Measurements from ENCODE around the gene PRR22. TPM values are rescaled to one million over a fixed set of nuclear protein-coding genes. Genes with fewer than 3 reads are reported as not detected.
A peak's percentile ranks its signal among the peaks of the same experiment; 100 is the strongest.

Gene PRR22
- total and polyA plus RNA-seq, 9 of the 15 experiments (the other 6 are each of a cell fraction or from before 2014, with no cell fraction given) = 0.03 to 12.0 (median 2.0) TPM; not detected in 1

DNA sequence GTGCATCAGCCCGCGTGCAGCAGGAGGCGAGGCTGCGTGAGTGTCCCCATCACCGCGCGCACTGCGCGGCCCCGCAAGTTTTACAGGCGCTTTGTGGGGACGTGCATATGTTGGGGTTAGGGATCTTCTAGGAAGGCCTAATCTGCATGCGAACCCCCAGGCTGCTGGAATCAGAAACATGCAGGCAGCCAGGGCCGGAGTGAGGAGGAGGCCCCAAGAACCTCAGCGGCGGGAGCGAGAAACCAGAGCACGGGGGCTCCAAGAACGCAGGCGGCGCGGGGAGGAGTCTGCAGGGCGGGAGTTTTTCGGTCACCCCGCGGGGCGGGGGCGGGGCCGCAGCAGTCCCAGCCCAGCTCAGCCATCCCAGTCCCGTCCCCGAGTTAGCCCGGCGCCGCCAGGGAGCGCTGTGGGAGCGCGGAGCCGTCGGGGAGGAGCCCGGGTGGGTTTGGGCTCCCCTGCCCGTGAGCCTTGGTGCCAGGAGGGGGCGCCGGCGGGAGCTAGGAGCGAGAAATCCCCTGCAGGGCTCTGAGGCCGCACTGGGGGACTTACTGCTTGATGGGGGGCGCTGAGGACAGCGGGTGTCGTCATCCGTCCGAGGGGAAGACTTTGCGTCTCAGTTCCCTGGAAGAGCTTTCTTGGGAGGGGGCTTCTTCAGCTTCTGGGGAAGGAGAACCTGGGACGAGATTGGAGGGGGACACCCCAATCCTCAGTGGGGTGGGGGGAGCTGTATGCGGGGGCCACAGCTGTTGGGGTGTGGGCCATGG, 19.4 kb upstream of the PRR22 start (continued):
- TF ChIP-seq CBX1 (IDR thresholded peaks at IDR 0.05; ENCODE audit: low read depth) (no peak), FOXK1 (CRISPR knock-in tag; IDR thresholded peaks at IDR 0.05; ENCODE audit: borderline replicate concordance) (peak; percentile 95; the same call in 1 of the 2 replicates), SUPT5H (IDR thresholded peaks at IDR 0.05) (no peak), BCOR (IDR thresholded peaks at IDR 0.05) (0 out of 2 replicates have a peak, but pooled peaks have one; percentile 15), ZNF785 (CRISPR knock-in tag; IDR thresholded peaks at IDR 0.05) (no peak), ZNF263 (CRISPR knock-in tag; IDR thresholded peaks at IDR 0.05; ENCODE audit: borderline replicate concordance) (peak; percentile 78; the same call in 1 of the 2 replicates), E2F3 (CRISPR knock-in tag; IDR thresholded peaks at IDR 0.05) (peak; percentile 86), PHF8 (IDR thresholded peaks at IDR 0.05; ENCODE audit: borderline replicate concordance, low read length) (peak; percentile 34; the same call in 1 of the 2 replicates), TEAD4 (IDR thresholded peaks at IDR 0.05; ENCODE audit: low read length) (no peak; the same call in 1 of the 2 replicates), TEAD4 (CRISPR knock-in tag; IDR thresholded peaks at IDR 0.05; ENCODE audit: borderline replicate concordance) (peak; percentile 100), SREBF2 (CRISPR knock-in tag; IDR thresholded peaks at IDR 0.05) (peak; percentile 94), NFATC3 (IDR thresholded peaks at IDR 0.05) (no peak), POLR3A (IDR thresholded peaks at IDR 0.05; ENCODE audit: borderline replicate concordance, extremely low read depth, insufficient read depth, insufficient read length) (no peak), KLF16 (IDR thresholded peaks at IDR 0.05) (peak; percentile 71), RAD21 (CRISPR knock-in tag; conservative IDR thresholded peaks at IDR 0.05 in 1 of 2, IDR thresholded peaks at IDR 0.05 in 1 of 2) (peak; percentile 91 to 96), ATF7 (IDR thresholded peaks at IDR 0.05) (peak; percentile 69; the same call in 1 of the 2 replicates), HLTF (IDR thresholded peaks at IDR 0.05) (no peak), PHF21A (IDR thresholded peaks at IDR 0.05; ENCODE audit: borderline replicate concordance, low read depth) (0 out of 2 replicates have a peak, but pooled peaks have one; percentile 57), DMBX1 (CRISPR knock-in tag; IDR thresholded peaks at IDR 0.05; ENCODE audit: borderline replicate concordance) (0 out of 2 replicates have a peak, but pooled peaks have one; percentile 15), EGR1 (conservative IDR thresholded peaks at IDR 0.05) (peak; percentile 81)
- TF ChIP-seq, protein P1, sequence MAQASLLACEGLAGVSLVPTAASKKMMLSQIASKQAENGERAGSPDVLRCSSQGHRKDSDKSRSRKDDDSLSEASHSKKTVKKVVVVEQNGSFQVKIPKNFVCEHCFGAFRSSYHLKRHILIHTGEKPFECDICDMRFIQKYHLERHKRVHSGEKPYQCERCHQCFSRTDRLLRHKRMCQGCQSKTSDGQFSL (CRISPR knock-in tag; IDR thresholded peaks at IDR 0.05) = peak; percentile 76
- TF ChIP-seq, protein P1 (tag; IDR thresholded peaks at IDR 0.05) = no peak
- TF ChIP-seq, protein P2, sequence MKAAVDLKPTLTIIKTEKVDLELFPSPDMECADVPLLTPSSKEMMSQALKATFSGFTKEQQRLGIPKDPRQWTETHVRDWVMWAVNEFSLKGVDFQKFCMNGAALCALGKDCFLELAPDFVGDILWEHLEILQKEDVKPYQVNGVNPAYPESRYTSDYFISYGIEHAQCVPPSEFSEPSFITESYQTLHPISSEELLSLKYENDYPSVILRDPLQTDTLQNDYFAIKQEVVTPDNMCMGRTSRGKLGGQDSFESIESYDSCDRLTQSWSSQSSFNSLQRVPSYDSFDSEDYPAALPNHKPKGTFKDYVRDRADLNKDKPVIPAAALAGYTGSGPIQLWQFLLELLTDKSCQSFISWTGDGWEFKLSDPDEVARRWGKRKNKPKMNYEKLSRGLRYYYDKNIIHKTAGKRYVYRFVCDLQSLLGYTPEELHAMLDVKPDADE (conservative IDR thresholded peaks at IDR 0.05; ENCODE audit: control insufficient read depth, low read depth, low read length) = peak; percentile 16; the same call in 1 of the 2 replicates
- TF ChIP-seq, protein P3, sequence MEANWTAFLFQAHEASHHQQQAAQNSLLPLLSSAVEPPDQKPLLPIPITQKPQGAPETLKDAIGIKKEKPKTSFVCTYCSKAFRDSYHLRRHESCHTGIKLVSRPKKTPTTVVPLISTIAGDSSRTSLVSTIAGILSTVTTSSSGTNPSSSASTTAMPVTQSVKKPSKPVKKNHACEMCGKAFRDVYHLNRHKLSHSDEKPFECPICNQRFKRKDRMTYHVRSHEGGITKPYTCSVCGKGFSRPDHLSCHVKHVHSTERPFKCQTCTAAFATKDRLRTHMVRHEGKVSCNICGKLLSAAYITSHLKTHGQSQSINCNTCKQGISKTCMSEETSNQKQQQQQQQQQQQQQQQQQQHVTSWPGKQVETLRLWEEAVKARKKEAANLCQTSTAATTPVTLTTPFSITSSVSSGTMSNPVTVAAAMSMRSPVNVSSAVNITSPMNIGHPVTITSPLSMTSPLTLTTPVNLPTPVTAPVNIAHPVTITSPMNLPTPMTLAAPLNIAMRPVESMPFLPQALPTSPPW (CRISPR knock-in tag; IDR thresholded peaks at IDR 0.05) = peak; percentile 83

Measured in K562 (cell line).